HG02678 (cell line): ENCODE measurements around the gene RNF207.

Source experiments
- ATAC-seq: cut with Tn5 transposase; IDR thresholded peaks from one replicate; pipeline ENCODE4 v1.9.1; 2021; ENCODE audit warnings: mild to moderate bottlenecking, moderate library complexity; ENCODE audit not compliant: unreplicated experiment

Gene RNF207

GRCh38 chr1:6247651-6248050 lies 41.7 kb downstream of the RNF207 start:
- ATAC-seq, result no peak

DNA sequence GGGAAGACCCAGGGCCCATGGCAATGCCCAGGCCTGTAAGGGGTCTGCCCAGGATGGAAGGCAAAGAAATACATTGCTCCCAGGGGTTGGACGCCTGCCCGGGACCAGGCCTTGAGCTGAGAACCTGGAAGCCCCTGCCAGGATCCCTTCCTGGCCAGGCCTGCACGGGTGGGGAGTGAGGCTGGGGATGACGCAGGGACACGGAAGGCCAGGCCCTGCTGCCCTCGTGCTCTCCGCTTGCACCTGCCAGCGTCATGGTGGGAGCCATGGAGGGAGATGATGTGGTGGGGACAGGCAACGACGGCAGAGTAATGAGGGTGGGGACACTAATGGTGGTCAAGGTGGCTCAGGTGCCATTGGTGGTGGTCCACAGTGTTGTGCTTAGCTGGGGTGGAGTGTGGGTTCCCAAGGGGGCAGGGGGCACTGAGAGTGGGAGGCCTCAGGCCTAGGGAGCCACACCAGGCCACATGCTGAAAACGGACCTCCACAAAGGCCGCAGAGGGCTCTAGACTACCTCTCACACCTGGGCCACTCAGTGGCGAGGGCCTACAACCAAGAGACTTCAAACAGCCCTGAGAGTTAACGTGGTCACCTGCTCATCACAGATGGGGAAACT lies 42.4 kb downstream of the RNF207 start:
- ATAC-seq, result no peak

DNA sequence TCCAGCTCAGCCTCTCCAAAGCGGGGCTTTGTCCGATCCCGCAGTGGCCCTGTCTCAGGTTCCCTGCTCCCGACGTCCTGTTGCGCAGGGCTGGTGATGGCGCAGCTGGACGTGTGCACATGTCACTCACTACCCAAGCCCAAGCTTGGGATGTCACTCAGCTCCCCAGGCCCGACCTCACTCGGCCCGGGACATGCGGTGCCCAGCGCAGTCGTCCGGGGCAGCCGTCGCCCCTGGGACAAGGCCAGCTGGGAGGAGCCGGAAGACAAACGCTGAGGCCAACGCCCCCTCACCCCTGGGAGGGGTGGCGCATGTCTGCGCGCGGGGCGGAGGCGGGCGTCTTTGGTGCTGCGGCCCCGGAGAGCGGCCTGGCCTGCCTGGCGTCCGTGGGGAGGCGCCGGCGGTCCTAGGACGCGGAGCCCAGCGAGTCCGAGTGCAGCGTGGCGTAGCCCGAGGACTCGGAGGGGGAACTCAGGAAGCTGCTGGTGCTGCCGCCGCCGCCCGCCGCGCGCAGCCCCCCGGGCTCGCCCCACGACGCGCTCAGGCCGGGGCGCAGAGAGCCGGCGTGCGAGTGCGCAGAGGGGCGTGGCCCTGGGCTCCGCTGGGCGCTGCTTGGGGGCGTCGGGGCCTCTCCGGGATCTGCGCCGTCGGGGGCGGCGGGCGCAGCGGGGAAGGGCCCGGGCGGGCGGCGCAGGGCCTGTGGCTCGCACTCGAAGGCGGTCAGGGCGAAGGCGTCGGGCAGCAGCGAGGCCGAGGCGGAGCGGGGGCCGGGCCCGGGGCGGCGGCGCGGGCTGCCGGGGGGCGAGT lies 43.2 kb downstream of the RNF207 start:
- ATAC-seq, result no peak

DNA sequence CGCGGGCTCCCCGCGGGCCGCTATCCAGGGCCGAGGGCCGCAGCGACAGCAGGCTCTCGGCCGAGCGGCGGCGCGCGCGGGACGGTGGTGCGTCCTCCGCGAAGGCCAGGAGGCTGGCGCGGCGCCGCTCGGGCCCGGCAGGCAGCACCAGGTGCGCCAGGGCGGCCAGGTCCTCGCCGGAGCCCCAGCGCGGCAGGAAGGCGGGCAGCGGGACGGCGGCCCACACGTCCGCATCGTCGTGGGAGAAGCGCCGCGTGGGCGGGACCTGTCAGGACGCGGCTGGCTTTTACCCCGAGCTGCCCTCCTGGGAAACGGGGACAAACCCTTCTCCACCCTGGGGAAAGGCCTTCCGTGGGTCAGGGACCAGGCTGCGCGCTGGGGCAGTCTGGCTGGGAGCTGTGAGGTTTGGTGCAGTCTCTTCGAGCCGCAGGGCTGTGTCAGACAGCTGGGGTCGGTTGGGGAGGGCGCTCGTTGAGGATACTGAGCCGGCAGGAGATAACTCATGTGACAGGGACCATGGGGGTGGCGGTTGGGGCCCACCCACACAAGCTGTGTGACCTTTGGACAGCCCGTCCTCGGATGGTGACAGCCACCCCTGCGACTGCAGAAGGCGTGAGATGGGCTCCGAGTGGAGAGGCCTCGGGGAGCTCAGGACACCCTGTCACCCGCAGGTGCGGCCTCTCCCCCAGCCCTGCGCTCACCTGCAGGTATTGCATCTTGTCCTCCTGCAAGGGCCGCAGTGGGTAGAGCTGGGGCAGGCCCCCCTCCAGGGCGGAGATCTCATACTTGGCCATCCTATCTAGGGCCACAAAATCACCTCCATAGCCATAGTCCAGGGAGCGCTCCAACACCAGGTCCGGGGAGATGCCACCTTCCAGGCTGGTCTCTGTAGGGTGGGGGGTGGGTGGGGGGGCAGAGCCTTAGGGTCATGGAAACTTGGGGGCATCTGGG lies 44.1 kb downstream of the RNF207 start:
- no peak for ATAC-seq

DNA sequence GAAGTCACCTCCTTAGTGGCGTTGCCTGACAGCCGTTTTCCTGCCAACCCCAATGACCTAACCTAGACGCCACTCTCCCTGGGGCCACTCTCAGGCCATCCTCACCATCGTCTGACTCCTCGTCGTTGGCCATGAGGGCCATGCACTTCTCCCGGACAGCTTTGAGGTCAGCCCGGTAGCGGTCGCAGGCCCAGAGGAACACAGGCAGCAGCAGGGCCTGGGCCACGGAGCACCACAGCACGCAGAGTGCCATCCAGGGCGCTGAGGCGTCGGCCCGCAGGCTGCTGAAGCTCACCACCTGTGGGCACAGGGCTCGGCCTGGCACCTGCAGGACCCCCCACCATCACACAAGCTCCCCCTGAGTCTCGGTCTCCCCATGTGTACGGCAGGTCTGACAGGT lies 45.3 kb downstream of the RNF207 start:
- ATAC-seq, result no peak

DNA sequence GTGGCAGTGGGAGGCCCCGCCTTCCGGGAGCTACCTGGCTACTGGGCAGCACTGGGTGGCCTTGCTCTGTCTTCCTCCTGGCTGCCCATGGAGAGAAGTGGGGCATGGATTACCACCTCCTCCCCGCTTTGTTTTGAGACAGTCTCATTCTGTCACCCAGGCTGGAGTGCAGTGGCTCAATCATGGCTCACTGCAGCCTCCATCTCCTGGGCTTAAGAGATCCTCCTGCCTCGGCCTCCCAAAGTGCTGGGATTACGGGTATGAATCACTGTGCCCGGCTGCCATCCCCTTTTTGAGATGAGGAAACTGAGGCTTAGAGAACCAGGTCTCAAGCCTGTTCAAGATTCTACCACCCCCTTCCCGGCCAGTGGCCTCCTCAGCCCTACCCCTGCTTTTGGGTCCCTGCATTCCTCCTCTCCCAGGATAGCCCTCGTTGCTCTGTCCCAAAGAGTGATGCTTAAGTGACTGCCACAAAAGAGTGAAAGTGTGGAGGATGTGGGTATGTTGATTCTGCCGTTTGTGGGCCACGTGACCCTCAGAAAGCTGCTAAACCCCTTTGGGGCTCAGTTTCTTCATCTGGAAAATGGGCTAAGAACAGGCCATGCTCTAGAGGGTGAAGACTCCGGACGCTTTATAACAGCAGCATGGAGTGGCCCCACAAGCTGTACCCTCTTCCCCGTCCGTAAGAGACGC lies 45.9 kb downstream of the RNF207 start:
- ATAC-seq, result no peak

DNA sequence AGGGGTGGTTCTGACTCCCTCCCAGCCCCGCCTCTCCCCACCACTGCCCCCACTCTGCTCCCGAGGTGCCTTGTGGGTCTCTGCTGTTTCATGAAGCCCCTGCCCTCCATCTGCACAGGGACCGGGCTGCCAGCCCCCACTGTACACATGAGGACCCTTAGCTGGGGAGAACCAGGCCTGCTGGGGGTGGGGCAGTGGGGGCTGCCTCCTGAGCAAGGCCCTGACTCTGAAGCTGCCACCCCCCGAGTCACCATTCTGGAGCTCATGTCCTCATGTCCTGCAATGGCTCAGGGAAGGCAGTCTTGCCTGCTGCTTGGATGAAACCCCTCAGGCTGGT lies 46.4 kb downstream of the RNF207 start:
- no peak for ATAC-seq

GRCh38 chr1:6253380-6253779 lies 47.5 kb downstream of the RNF207 start:
- no peak for ATAC-seq

DNA sequence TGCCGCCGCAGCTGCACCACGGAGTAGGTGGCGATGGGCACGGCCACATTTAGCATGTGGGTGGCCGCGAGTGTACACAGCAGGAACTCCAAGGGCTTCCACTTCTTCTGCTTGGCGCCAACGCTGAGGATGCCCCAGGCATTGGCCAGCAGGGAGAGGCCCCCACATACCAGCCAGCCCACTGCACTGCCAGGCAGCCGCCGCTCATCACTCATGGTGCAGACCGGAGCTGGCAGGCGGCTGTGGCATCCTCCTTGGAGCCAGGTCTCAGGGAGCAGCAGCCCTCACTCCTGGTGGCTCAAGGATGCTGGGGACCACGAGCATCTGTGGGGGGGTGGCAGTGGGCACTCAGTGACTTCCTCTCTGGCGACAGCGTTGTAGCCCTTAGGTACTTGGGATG lies 48.8 kb downstream of the RNF207 start:
- ATAC-seq, result no peak

GRCh38 chr1:6256645-6257044 lies 50.7 kb downstream of the RNF207 start:
- ATAC-seq, result no peak

DNA sequence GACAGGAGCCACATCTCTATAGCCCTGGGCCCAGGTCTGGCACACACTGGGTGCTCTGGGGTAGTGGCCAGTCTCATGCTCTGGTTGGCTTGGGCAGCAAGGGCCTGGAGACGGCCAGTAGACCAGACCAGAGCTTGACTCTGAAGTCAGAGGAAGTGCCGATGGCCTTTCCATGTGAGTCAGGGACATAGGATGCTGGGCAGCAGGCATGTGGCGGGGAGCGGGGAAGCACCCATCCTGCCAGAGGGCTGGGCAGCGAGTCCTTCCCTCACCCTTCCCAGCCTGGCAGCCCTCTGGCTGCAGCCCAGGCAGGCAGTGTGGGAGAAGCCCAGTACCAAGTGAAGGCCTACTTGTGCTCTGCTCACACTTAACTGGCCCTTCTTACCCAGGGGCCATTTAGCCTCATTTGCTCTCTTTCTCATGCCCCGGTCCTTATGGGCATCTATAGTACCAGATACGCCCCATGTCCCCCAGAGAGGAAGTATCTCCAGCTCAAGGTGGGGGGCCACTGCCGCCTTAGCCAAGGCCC lies 51.7 kb downstream of the RNF207 start:
- ATAC-seq, result no peak

GRCh38 chr1:6258675-6259074 lies 52.8 kb downstream of the RNF207 start:
- no peak for ATAC-seq

DNA sequence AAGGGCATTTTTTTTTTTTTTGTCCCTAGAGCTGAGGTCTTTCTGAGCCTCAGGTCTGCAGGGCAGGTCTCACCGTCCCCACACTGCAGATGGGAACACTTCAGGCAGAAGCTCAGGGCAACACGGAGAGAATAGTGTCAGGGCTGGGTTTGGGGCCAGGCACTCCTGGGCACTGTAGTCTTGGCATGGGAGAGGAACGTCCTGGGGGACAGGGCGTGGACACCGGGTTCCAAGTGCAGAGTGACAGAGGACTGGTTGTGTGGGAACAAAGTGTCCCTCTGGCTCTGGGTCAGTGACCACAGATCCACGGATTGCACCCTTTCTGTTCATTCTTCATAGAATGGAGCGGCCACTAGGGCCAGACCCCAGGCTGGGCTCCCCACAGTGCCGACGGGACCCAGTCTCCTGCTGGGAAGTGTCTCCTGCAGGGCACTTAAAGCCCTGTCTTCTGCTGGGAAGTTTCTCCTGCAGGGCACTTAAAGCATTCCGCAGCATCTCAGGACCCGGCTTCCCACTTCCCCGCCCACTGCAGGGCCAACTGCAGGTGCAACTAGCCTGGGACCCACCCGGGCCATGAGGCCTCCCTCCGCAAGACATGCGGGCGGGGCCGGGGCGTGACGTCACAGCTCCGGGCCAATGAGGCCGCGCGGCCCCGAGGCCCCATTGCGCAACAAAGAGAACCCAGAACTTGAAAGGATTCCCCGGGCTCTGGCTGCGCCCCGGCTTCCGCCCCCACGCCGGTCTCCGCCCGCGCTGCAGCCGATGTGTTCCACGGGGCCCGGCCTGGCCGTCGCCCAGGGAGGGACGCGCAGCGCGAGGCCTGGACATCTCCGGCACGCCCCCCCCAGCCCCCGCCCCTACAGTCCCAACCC lies 53.8 kb downstream of the RNF207 start:
- no peak for ATAC-seq

- ATAC-seq, result no peak
Measured at GRCh38 chr1:6260433-6260934, 54.6 kb downstream of the RNF207 start.

DNA sequence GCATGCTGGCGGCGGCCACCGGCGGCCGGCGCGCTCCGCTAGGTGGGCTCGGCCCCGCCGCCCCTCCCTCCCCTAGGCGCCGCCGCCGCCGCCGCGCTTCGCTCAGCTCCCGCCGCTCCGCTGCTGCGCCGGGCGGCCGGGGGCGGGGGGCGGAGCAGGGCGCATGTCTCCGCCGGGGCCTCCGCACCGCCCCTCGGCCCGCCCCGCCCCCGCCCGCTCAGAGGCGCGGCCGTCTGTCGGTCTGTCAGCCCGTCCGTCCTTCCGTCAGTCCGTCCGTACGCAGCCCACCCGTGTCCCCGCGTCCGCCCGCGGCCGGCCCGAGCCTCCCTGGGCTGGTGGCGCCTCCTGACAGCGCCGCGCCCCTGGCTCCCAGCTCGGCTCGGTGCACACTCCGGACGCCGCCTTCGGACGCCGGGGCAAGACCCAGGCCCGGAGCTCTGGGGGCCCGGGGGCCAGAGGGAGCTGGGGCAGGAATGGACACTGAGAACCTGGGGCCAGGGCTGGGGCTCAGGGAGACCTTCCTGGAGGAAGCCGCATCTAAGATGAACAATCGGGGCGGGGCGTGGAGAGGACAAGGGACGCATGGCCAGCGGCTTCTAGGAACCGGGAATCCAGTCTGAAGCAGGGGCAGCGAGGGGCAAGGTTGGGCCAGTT lies 55.2 kb downstream of the RNF207 start, which contains the start of gene GPR153:
GPR153 (minus strand) TSS at position 138 of the 654 bp plus-strand sequence. CDS start 6,193 bp downstream, outside the sequence.
- ATAC-seq, result no peak

GRCh38 chr1:6261615-6261995 lies 55.7 kb downstream of the RNF207 start:
- ATAC-seq, result no peak

DNA sequence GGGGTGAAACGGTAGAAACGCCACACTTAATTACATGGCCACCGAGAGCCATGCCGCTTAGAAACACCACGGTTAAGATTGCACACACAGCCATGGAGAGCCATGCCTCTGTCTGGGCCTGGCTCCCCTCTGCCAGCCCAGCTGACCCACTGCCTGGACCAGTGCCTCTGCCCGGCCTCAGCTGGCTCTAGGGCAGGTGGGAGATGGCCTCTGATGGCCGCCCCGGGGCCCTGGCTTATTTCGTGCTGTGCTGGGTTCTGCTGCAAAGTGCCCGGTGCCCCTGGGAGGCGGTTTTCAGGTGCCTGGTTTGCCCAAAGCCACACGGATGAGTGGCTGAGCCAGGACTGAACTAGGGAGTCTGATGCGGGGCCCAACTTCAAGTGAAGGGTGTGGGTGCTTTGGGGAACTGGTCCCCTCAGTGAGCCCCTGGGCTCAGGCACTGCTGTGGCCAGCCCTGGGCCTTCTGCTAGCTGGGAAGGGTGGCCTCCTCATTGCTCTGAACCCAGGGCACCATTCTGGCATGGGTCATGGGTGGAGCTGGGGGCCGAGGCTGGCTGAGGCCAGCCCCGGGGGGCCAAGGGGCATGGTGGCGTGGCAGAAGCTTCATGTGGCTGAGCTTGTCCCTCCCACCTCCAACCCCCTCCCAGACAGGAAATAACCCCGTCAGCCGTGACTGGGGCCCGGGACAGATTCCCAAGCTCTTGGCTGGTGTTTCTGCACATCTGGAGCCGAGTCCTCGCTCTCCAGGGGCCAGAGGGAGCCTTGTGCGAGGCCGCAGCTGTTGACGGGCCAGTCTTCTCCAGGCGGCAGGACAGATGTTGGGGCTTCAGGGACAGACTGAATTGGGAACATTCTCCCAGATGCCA lies 56.9 kb downstream of the RNF207 start:
- no peak for ATAC-seq

- no peak for ATAC-seq
Measured at GRCh38 chr1:6263716-6264115, 57.8 kb downstream of the RNF207 start.
